Activated CD4-positive, alpha-beta T cell treated with anti-CD3 and anti-CD28 coated beads, Interleukin-2, Interleukin-4, amounts not matched to agents 100 ng/mL and 50 ng/mL, durations not matched to agents 16 hours and 8 hours (primary cell): ENCODE measurements around the gene LPAR3.

Experiments
- DNase-seq: peaks from one replicate; pipeline ENCODE4 v3.0.0-alpha.2; 2020; ENCODE audit warnings: low spot score

LPAR3 gene

DNA sequence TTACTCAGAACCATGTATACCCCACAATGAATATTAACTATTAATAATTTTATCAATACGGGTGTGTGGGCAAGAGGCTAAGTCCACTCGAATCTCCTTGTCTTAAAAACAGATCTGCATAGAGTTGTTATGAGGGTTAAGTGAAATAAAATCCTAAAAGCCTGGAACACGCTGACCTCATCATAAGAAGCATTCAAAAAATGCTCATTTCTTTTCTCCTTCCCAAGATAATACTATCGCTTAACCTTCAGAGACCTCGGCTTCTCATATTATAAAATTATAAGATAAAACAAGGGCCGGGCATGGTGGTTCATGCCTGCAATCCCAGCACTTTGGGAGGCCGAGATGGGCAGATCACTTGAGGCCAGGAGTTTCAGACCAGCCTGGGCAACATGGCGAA lies 35.1 kb downstream of the LPAR3 start:
- no peak for DNase-seq

DNA sequence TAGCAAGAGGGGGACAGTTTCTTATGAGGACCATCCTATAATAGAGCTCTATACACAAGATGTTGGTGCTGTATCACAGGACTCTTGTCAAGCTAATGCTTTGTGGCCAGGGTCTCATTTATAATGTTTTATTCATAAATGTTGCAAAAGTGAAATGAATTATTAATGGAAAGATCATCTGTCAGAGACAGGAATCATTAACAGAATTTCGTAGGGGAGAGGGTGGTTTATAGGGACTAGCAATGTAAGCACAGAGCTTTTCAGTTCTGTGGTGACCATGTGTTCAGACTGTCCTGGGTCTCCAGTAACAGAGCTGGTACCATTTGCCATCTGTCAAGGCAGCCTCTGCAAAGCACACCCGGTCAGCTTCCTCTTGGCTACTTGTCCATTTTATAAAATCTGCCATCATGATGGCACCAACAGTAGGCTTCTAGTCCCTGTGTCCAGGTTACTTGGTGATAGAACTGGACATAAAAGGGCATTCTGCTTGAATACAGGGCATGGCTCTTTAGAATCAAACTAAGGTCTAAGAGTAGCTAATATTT lies 36.2 kb downstream of the LPAR3 start:
- DNase-seq = no peak

DNA sequence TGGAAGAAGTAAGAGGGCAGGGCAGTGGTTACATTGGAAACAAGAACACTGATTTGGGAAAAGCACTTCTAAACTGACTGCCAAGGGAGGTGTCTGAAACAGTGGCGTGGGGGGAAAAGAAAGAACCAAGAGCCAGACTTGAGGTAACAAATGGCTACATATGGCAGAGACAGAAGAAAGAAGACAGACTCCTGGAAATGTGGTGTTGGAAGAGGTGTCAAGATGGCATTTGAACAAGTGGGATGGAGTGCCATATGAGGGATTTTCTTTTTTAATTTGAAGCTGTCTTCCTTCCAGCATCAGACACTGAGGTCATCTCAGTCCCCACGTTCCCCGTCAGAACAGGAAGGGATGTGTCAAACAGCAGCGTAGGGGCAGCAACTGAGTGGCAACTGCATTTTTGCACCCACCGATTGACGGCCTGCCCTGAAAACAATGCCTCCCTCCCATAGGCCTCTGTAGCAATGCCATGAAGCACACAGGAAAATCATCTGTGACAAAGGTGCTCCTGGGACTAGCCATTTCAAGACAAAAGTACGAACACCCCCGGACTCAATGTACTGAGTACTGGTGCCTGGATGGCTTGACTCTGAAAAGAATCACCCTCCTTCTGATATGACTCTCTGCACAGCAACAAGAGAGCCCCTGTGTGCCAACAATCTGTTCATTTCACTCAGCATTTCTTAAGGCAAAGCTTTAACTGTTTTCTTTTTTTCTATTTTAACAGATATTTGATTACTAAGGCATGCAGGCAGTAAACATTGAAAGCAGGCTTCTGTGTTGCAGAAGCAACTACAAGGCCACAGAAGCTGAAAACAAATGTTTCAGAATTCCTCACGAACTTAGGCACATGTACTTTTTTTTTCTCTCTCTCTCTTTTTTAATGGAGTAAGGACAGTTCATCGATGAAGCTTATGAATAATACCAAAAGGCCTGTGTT lies 37.0 kb downstream of the LPAR3 start:
- DNase-seq = no peak

DNA sequence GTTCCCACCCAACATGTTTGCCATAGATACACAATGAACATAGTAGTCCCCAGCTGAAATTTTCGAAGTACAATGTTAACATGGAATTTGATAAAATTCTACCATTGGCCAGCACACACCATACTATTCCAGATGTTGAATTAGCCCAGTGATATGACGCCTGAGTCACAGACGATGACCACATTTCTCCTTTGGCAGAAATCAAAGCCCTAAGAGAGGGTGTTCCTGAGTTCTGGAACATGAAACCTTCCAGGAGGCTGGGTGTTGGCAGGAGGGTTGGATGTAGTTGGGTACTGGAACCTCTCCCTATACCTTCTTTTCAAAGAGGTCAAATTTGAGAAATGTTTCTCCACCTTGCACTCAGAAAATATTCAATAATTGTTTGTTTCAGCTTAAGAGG lies 37.8 kb downstream of the LPAR3 start:
- no peak for DNase-seq

DNA sequence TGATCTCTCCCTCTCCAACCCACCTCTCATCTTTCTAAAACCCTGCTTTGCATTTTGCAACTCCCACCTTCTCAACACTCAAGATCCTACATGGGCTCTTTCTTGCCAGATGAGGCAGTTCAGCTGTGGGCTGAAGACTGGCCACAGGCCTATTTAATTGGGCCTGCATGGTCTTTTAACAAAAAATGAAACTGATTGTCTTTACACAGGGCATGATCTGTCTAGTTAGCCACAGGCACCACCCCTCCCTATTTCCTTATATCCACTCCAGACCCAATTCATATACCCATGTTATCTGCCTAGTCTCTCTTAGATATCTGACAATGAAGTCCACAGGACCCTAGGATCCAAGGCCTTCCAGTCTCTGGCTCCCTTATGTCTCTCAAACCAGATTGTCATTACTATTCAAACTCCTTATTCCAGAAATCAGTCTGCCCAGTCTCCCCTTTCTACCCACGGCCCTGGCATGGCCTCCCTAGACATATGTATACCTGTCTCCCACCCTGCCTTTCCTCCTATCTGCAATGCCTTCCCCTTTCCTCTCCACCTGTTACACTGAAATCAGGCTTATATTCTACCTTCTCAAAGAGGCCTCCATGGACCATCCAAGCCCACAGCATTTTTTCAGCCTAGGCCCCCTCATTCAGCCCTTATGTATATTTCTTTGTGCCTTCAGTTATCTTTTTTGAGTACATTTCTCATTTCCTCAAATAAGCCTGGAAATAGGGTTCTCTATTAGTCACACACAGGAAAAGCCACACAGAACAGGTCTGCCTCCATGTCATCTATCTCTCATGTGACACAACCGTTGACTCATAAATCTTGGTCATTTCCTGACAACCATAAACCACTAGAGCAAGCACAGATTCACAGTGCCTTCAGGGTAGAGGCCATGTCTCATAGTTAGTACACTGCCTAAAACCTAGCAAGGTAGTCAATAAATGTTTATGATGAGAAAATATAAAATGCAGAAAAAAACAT lies 39.0 kb downstream of the LPAR3 start:
- peak; percentile 91 for DNase-seq

DNA sequence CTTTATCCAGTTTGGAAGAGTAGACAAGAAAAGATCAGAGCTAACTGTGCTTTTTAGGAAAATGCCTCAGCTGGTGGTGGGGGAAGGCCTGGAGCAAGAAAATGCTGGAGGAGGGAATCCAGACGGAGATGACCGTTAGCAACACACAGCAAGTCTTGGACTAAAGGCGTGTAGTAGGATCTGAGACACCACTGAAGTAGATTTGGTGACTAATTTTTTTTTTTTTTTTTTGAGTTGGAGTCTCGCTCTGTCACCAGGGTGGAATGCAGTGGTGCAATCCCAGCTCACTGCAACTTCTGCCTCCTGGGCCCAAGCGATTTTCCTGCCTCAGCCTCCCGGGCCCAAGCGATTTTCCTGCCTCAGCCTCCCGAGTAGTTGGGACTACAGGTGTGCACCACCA lies 41.2 kb downstream of the LPAR3 start:
- no peak for DNase-seq

DNA sequence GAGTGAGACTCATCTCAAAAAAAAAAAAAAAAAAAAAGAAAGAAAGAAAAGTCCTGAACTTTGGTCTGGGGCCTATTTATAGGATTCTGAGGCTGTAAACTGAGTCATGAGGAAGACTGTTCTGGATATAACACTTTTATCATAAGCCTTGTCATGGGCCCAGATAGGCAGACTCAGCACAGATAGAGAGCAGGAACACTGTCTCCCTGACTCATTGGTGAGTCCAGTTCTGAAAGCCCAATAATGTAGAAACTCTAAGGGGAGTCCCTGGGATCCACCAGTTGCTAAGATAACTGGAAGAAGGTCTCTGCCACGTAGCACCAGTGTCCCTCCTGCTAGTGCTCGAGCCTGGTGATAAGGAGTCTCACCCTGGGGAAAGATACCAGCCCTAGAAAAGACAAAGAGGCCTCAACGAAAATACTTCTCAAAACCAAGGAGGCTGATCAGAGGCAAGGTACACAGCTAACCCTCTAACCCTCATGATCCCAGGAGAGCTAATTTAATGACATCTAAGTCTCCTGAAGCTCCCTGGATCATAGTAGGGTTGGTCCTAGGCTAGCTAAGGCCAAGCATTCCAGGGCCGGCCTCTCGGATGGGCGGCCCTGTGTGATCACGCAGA lies 43.5 kb downstream of the LPAR3 start:
- DNase-seq = no peak

DNA sequence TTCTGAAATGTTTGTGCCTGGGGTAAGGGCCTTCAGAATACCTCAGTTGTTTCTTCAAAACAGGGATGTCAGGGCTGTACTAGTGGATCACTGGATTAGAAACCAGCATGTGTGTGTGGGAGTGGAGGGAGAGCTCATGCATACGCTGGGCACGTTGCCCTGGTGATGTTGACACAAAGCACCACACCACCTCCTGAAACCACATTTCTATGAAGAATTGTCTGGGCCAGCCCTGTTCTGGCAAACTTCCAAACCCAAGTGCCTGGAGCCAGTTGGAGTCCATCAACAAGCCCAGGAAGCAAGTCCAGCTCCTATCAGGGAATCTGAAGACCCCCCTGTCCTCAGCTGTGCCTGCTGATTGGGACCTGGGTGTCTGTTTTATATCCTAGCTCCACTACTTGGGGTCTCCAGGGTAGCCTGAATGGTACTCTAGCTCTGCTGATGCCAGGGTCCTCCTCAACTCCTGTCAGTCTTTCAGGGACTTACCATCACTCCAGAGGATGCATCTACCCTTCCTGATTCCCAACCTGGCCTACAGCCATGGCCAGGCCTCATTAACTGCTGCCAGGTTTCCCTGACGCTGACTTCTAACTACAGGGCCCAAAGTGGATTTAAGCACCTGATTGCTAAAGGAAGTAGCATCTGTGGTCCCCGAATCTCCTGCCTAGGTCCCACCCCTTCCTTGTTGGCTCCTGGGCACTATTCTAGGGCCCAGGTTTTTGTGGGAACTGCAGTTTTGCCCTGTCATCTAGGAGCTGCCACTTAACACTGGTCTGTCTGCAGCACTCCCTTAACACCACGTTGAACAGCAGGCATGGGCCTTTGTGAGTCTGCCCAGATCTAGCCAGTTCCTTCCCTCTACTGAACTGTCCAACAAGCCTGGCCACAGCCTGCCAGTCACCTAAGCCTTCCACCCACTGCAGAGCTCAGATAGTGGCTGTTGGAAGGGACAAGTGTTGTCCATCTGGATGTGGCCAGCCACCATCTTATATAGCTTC lies 45.5 kb downstream of the LPAR3 start:
- DNase-seq = no peak

DNA sequence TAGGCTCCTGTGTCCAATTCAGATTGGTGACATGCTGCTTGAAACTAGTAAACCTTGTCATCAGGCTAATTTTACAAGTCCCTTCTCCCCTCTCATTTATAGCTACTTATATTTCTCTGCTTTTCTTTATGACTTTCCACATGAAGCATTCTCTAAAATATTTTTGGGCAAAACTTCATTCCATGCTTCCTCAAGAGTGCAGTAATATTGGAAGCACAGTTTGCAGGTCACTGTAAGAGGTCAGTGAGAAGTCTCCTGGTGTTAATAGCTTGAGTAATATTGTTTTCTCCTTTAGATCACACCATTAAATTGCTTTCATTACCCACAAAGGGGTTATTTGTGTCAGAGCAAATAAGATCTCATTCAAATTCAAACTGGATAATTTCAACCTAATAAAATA lies 46.6 kb downstream of the LPAR3 start:
- DNase-seq = no peak

DNA sequence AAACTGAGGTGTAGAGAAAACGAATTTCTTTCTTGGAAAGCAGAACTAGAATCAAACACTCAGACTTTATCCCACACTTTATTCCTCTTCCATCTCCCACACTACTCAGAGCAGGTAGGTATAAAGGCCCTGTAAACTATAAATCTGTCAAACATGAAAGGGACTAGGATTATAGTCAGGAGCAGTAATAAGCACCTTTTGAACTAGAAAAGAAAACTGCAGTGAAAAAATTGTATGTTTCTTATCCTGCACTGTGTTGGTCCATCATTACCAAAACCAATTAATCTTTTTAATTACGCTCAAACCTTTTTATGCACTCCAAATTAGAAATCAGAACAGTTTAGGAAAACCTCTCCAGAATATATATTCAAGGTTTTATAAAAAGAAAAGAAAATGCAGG lies 47.6 kb downstream of the LPAR3 start:
- no peak for DNase-seq

DNA sequence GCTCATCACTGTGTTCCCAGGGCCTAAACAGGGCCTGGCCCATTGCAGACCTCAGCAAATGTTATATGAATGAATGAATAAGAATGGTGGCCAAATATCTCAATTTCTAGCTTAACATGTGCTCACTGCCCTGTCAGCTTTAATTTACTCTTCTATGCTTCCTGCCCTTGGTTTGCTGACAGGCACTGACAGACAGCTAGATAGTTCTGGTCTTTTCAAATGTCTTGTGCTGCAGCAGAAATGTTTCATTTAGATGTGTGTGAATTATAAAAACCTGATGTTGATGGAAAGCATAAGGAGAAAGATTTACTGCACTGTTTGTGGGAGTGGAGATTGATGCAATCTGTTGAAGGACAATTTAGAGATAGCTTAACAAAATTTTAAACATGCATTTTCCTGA lies 48.9 kb downstream of the LPAR3 start:
- DNase-seq = no peak

DNA sequence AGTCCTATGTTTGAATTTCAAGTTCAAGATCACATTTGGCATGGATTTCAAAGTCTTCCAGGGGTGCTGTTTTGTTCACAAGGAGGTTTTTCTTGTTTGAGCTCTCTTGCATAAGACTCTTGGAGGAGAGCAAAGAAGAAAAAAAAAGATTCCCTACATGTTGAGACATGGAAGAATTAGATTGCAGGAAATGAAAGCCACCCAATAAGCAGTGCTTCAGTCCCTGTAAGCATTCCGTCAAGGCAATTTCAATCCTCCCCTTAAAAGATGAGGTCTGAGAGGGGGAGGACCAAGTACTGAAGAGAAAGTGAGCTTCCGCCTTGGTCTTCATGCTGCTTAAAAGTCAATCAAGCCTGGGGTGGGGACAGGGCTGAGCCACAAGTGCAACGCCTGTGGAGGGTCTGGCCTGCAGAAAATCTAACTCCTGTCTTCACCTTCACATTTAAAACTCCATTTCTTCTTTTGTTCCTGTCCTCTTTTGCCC lies 50.2 kb downstream of the LPAR3 start:
- no peak for DNase-seq

DNA sequence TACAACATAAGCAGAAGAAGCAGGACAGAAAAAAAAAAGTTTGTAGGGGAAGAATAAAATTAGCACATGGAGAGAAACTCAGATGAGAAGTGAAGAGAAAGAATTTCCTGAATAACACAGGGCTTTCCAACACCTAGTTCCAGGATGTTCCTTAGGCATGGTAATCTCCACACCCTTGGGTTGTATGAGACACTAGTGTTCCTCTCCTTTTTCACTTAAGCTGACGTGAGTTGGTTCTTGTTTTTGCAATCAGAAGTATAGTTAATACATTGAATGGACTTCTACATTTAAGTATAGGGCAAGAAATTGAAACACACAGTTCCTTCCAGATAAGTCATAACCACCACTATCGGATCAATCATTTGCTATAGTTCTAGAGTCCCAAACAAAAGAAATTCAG lies 51.0 kb downstream of the LPAR3 start:
- no peak for DNase-seq

DNA sequence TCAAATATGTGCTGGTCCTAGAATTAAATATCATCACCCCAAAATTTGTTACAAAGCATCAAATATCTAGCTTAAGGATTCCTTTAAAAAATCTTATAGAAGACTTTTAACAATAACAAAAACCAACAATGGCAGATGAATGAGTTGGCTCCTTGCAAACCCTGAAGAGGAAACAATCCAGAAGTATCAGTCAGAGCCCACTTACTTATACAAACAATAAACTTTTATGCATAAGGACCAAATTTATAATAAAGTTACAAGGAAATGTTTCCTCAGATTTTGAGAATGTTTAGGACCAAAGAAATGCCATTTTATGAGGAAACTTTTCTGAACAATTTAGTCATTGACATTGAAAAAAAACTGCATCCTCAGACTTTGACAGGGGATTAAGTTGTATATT lies 52.7 kb downstream of the LPAR3 start:
- DNase-seq = no peak

DNA sequence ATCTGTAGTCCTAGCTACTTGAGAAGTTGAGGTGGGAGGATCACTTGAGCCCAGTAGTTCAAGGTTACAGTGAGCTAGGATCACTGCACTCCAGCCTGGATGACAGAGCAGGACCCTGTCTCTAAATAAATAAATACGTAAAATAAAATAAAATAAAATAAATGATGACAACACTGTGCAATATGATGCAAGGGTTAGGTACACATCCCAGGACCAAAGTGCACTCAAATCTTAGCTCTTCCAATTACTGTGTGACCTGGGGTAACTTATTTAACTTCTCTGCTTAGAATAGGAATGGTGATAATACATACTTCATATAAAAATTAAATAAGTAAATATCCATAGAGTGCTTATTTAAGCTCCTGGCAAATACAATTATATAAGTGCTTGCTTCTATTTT lies 53.5 kb downstream of the LPAR3 start:
- DNase-seq = no peak

DNA sequence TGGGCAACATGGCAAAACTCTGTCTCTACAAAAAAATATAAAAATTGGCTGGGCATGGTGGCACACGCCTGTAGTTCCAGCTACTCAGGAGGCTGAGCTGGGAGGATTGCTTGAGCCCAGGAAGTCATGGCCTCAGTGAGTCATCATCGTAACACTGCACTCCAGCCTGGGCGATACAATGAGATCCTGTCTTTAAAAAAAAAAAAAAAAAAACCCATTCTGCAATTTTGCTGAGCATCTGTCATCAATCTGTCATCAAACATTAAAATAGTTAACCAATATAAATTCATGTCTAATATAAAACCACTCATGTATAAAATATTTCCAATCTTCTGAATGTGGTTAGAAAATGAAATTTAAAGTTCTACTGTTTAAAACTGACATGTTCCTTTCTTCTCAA lies 56.9 kb downstream of the LPAR3 start:
- no peak for DNase-seq

DNA sequence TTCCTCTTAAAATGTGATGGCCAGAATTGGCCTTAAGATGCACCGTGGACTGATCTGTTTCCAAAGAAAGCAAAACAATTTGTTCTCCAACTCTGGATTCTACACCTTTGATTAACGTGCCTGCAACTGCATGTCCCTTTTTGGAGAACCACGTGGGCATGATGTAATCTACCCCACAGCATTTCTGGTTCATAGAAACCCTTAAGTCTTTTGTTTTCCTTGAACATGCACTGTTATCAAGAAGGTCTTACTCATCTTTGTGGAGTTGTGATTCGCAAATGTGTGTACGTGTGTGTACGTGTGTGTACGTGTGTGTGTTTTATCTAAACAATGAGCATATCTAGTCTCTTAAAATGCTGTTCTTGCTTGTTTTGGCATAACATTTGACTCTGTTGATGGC lies 57.8 kb downstream of the LPAR3 start:
- no peak for DNase-seq

DNA sequence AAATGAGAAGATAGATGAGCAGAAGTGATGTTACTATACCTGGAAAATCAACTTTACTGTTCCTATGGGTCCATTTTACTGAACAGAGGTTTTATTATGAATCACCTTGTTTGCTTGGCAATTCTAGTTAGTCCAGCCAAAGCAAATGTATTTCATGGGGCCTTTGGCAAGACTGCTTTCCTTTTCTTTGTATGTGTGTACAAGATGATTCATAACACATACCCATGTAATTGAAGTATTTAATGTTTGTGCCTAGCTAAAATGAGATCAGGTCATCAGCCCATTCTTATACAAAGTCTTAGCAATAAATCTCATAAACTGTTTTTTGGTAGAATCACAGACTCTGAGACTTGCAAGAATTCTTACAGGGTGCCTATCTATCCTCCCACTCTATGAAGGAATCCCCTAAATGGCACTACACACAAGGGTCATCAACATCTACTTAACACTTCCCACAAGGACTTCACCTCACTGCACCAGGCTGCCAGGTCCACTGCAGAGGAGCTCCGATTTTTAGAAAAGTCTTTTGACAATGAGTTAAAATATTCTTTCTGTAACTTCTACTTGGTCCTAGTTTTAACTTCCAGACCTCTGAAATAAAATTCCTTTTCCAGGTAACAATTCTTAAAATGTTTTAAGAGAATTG lies 58.5 kb downstream of the LPAR3 start:
- DNase-seq = no peak

DNA sequence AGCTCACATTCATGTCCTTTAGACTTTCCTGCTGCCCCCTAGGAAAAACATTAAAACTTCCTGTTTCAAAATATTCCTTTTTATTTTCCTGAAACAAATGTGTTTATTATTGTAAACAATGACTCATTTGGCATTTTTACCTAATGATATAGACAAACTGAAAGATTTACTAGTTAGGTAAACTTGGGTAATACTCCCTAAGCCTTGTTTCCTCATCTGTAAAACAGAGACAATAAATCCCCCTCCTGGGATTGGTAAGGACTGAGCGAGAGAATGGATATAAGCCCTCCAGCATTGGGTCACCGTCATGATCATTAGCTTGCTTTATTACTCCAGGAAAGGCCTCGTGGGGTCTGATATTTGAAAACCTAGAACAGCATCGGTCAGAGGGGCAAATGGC lies 59.8 kb downstream of the LPAR3 start:
- DNase-seq = no peak

DNA sequence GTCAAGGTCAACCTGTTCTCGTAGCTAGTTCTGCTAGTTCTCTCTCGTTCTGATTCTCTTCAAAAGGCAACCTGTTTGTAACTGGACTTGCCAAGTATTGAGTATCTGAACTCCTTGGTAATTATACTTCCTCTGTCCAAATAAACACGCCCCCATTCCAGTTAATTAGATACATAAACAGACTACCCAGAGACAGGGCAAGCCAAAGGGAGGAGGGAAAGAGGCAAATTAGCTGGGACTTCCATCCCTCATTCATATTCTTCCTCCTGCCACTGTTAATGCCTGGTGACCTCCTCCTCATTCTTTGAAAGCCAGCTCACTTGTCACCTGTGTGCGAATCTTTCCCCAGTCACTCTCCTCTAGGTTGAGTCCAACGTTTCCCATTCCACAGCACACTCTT lies 62.9 kb downstream of the LPAR3 start:
- DNase-seq = no peak
